ENCODE data around the gene DUSP7. TPM values are rescaled to one million over a fixed set of nuclear protein-coding genes. Genes with fewer than 3 reads are reported as not detected.

The DUSP7 gene, protein sequence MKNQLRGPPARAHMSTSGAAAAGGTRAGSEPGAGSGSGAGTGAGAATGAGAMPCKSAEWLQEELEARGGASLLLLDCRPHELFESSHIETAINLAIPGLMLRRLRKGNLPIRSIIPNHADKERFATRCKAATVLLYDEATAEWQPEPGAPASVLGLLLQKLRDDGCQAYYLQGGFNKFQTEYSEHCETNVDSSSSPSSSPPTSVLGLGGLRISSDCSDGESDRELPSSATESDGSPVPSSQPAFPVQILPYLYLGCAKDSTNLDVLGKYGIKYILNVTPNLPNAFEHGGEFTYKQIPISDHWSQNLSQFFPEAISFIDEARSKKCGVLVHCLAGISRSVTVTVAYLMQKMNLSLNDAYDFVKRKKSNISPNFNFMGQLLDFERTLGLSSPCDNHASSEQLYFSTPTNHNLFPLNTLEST
- 7.7 TPM for total RNA-seq
- polyA plus RNA-seq = 6.3 TPM
- long read RNA-seq, donor 1 = 0 reads
- long read RNA-seq, donor 2, transcript DUSP7-202 (3 exons, 3,340 nt) = major isoform, 6 of 8 reads
- long read RNA-seq, donor 2, partial matches to known transcripts = 0 of 8 reads
- long read RNA-seq, donor 2, other reads (novel, unspliced or antisense) = 0 of 8 reads
- long read RNA-seq, donor 3, partial matches to known transcripts = 0 of 5 reads
- long read RNA-seq, donor 3, other reads (novel, unspliced or antisense) = 0 of 5 reads
- long read RNA-seq, donor 4, partial matches to known transcripts = 0 of 3 reads
- long read RNA-seq, donor 4, other reads (novel, unspliced or antisense) = 0 of 3 reads
- long read RNA-seq, donor 5, partial matches to known transcripts = 0 of 1 reads
- long read RNA-seq, donor 5, other reads (novel, unspliced or antisense) = 0 of 1 reads
- long read RNA-seq, donor 6, partial matches to known transcripts = 0 of 3 reads
- long read RNA-seq, donor 6, other reads (novel, unspliced or antisense) = 0 of 3 reads
- long read RNA-seq, donor 7, partial matches to known transcripts = 0 of 3 reads
- long read RNA-seq, donor 7, other reads (novel, unspliced or antisense) = 0 of 3 reads
- long read RNA-seq, donor 8 = 0 reads
- long read RNA-seq, donor 9, partial matches to known transcripts = 0 of 3 reads
- long read RNA-seq, donor 9, other reads (novel, unspliced or antisense) = 0 of 3 reads
- long read RNA-seq, donor 10, partial matches to known transcripts = 6 of 11 reads
- long read RNA-seq, donor 10, other reads (novel, unspliced or antisense) = 0 of 11 reads

DNA sequence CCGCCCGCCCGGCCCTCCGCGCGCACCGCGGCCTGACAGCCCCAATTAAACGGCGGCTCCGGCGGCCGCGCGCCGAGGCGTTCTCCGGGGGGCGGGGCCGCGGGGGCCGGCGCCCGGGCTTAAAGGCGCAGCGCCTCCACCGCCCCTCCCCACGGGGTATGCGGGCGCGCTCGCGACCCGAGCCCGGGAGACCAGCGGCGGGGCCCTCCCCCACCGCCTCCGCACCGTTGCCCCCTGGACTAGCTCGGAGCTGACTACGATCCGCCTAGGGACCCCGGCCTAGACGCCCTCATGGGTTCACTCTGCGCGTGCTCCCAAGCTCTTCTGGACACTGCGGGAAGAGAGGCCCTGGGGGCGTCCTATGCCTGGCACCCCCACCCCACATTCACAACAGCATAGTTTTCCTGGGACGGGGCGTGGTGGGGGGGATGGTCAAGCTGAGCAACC, at the start of gene DUSP7:
Gene DUSP7 (minus strand): TSS at position 51 of the 447 bp plus-strand sequence. CDS start 205 bp downstream, outside the sequence.
- H3K4me1 ChIP-seq (ENCODE audit: control insufficient read depth in 2 of 2, insufficient read depth in 2 of 2, low read length in 2 of 2) = peaks cover 27 to 53% of the 10 kb centered on the region in 2 donors
- peak within 1 kb of the TSS; percentile 88 to 92 for H3K27ac ChIP-seq (ENCODE audit: low read depth in 1 of 2, low read length in 1 of 2)
- peak within 1 kb of the TSS; percentile 72 to 75 for H3K4me3 ChIP-seq (ENCODE audit: low read length in 2 of 2)
- no peaks in the 10 kb centered on the region for H3K27me3 ChIP-seq (ENCODE audit: control insufficient read depth in 2 of 2, insufficient read depth in 1 of 2, low read length in 1 of 2)
- peaks cover 11 to 16% of the 10 kb centered on the region in 2 donors for H3K36me3 ChIP-seq (ENCODE audit: control insufficient read depth in 2 of 2, insufficient read depth in 2 of 2, low read length in 1 of 2)
- WGBS = under 1% methylated on average over 51 of the region's 51 CpGs
- DNase-seq (ENCODE audit: low read depth in 6 of 9, low spot score in 9 of 9) = peak in 7 of 9 donors; percentile 43 to 88 (median 68)
- H3K9me3 ChIP-seq (ENCODE audit: control insufficient read depth in 2 of 2, insufficient read depth in 1 of 2, low read length in 1 of 2) = peaks cover 0 to 7% of the 10 kb centered on the region in 2 donors

DNA sequence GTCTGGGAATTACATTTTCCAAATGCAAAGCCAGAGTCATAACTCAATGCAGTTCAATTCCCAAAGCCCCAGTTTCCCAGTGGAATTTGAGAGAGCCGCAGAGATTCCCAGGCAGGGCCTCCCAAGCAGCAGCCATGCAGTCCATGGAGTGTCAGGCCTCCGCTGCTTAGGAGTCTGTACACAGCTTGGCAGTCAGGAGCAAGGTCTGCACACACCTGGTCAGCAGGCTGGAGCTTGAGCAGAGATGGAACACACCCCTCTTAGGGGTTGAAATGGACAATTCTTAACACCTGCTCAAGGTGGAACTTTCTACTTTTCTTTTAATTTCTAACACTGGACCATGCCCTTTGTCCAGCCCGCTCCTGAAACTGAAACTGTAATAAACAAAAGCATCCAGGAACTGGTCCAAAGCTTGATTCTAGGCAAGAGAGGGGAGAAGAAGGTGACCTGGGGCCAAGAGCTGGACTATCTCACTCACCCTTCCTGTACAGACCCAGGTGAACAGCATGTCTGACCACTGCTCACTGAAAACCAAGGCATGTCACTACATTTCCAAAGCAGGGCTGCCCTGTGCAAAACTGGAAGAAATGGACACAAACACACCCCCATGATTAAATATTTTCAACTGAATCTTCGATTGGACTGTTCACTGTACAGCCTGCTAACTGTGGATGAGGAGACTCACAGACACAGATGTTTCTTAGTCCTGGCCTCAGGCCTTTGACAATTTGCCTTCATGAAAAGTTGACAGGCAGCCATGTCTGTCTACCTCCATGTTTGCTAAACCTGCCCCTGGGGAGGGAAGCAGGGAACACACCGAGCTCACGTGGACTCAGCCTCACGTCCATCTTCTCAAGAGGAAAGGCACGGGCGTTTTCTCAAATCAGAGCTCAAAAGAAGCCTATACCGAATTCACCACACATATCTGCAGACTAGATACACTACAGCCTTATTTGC, 48.6 kb upstream of the DUSP7 start:
- no peak for DNase-seq (ENCODE audit: low read depth in 6 of 9, low spot score in 9 of 9)
- 98% methylated on average over 10 of the region's 10 CpGs for WGBS

DNA sequence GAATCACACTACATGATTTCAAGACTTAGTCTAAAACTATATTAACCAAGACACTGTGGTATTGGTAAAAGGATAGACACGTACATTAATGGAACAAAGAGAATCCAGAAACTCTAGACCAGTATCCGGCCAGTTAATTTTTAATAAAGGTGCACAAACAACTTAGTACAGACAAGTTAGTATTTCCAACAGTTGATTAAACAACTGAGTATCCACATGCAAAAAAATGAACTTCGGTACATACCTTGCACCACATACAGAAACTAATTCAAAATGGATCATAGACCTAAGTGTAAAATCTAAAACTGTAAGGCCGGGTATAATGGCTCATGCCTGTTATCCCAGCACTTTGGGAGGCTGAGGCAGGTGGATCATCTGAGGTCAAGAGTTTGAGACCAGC, 46.6 kb upstream of the DUSP7 start:
- H3K27ac ChIP-seq (ENCODE audit: low read depth in 1 of 2, low read length in 1 of 2) = no peak overlapping the region
- H3K9me3 ChIP-seq (ENCODE audit: control insufficient read depth in 2 of 2, insufficient read depth in 1 of 2, low read length in 1 of 2) = peaks cover 0 to 3% of the 10 kb centered on the region in 2 donors
- no peak overlapping the region for H3K4me3 ChIP-seq (ENCODE audit: low read length in 2 of 2)
- peaks cover 9 to 15% of the 10 kb centered on the region in 2 donors for H3K36me3 ChIP-seq (ENCODE audit: control insufficient read depth in 2 of 2, insufficient read depth in 2 of 2, low read length in 1 of 2)
- peaks cover 0 to 5% of the 10 kb centered on the region in 2 donors for H3K4me1 ChIP-seq (ENCODE audit: control insufficient read depth in 2 of 2, insufficient read depth in 2 of 2, low read length in 2 of 2)
- 97% methylated on average over 4 of the region's 4 CpGs for whole genome bisulfite sequencing
- no peaks in the 10 kb centered on the region for H3K27me3 ChIP-seq (ENCODE audit: control insufficient read depth in 2 of 2, insufficient read depth in 1 of 2, low read length in 1 of 2)
- DNase-seq (ENCODE audit: low read depth in 6 of 9, low spot score in 9 of 9) = no peak

More for the DNA sequence above, 48.6 kb upstream of the DUSP7 start:
- H3K4me3 ChIP-seq (ENCODE audit: low read length in 2 of 2) = no peak overlapping the region
- no peak overlapping the region for H3K27ac ChIP-seq (ENCODE audit: low read depth in 1 of 2, low read length in 1 of 2)
- no peaks in the 10 kb centered on the region for H3K27me3 ChIP-seq (ENCODE audit: control insufficient read depth in 2 of 2, insufficient read depth in 1 of 2, low read length in 1 of 2)
- H3K9me3 ChIP-seq (ENCODE audit: control insufficient read depth in 2 of 2, insufficient read depth in 1 of 2, low read length in 1 of 2) = peaks cover 0 to 3% of the 10 kb centered on the region in 2 donors
- peaks cover 10 to 13% of the 10 kb centered on the region in 2 donors for H3K36me3 ChIP-seq (ENCODE audit: control insufficient read depth in 2 of 2, insufficient read depth in 2 of 2, low read length in 1 of 2)
- peaks cover 0 to 15% of the 10 kb centered on the region in 2 donors for H3K4me1 ChIP-seq (ENCODE audit: control insufficient read depth in 2 of 2, insufficient read depth in 2 of 2, low read length in 2 of 2)

DNA sequence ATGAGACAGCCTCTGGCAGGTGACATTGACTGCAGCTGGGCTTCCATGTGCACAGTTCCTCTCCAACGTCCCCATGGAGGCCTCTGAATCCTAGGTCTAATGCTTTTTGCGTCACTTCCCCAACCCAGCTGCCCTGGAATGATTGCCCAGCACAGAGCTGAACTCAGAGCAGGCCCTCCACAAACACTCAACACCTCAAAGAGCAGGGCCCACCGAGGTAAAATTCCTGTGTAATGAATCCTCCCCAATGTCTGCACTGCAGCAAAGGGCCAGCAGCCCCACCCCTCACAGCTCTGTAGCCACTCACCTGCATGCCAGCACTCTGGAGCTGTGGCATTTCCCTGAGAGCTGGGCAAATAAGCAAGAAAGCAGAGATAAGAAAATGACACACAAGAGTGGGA, 42.6 kb upstream of the DUSP7 start:
- peaks cover 16 to 23% of the 10 kb centered on the region in 2 donors for H3K36me3 ChIP-seq (ENCODE audit: control insufficient read depth in 2 of 2, insufficient read depth in 2 of 2, low read length in 1 of 2)
- H3K4me1 ChIP-seq (ENCODE audit: control insufficient read depth in 2 of 2, insufficient read depth in 2 of 2, low read length in 2 of 2) = peaks cover 0 to 5% of the 10 kb centered on the region in 2 donors
- WGBS = 96% methylated on average over 3 of the region's 3 CpGs
- DNase-seq (ENCODE audit: low read depth in 6 of 9, low spot score in 9 of 9) = no peak
- H3K27me3 ChIP-seq (ENCODE audit: control insufficient read depth in 2 of 2, insufficient read depth in 1 of 2, low read length in 1 of 2) = no peaks in the 10 kb centered on the region
- H3K27ac ChIP-seq (ENCODE audit: low read depth in 1 of 2, low read length in 1 of 2) = no peak overlapping the region
- peaks cover 0 to 3% of the 10 kb centered on the region in 2 donors for H3K9me3 ChIP-seq (ENCODE audit: control insufficient read depth in 2 of 2, insufficient read depth in 1 of 2, low read length in 1 of 2)
- H3K4me3 ChIP-seq (ENCODE audit: low read length in 2 of 2) = no peak overlapping the region

DNA sequence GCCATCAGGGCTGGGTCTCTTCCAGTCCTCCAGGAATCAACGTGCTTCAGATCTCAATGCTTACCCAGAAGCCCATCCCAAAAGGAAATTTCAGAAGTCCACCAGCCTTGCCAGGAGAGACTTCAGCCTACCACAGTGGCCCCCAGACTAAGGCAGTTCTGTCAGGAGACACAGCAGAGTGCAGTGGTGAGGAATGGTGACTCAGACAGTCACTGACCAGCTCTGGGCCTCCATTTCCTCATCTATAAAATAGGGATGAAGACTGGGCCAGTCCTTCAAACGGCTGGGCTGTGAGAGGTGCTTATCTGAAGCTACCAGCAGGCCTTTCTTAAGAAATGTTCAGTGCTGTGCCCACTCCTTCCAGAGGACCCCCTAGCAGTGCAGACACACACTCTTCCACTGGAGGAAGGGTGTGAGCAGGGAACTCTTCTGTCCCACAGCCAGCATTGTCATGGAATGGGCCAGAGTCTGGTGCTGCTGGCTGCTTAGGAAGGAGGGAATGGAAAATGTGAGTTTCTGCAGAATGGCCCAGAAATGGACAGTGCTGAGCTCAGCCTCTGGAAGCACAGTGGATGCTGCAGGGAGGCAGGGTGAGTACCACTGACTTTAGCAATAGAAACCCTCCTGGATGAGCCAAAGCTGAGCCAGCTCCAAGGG, 41.6 kb upstream of the DUSP7 start:
- Histone ChIP-seq H3K9me3 (ENCODE audit: control insufficient read depth in 2 of 2, insufficient read depth in 1 of 2, low read length in 1 of 2) (peaks cover 0 to 3% of the 10 kb centered on the region in 2 donors), H3K27me3 (ENCODE audit: control insufficient read depth in 2 of 2, insufficient read depth in 1 of 2, low read length in 1 of 2) (no peaks in the 10 kb centered on the region), H3K27ac (ENCODE audit: low read depth in 1 of 2, low read length in 1 of 2) (no peak overlapping the region), H3K4me3 (ENCODE audit: low read length in 2 of 2) (no peak overlapping the region), H3K36me3 (ENCODE audit: control insufficient read depth in 2 of 2, insufficient read depth in 2 of 2, low read length in 1 of 2) (peaks cover 19 to 31% of the 10 kb centered on the region in 2 donors), H3K4me1 (ENCODE audit: control insufficient read depth in 2 of 2, insufficient read depth in 2 of 2, low read length in 2 of 2) (peaks cover 0 to 5% of the 10 kb centered on the region in 2 donors)
- WGBS = 99% methylated on average over 2 of the region's 2 CpGs
- no peak for DNase-seq (ENCODE audit: low read depth in 6 of 9, low spot score in 9 of 9)

DNA sequence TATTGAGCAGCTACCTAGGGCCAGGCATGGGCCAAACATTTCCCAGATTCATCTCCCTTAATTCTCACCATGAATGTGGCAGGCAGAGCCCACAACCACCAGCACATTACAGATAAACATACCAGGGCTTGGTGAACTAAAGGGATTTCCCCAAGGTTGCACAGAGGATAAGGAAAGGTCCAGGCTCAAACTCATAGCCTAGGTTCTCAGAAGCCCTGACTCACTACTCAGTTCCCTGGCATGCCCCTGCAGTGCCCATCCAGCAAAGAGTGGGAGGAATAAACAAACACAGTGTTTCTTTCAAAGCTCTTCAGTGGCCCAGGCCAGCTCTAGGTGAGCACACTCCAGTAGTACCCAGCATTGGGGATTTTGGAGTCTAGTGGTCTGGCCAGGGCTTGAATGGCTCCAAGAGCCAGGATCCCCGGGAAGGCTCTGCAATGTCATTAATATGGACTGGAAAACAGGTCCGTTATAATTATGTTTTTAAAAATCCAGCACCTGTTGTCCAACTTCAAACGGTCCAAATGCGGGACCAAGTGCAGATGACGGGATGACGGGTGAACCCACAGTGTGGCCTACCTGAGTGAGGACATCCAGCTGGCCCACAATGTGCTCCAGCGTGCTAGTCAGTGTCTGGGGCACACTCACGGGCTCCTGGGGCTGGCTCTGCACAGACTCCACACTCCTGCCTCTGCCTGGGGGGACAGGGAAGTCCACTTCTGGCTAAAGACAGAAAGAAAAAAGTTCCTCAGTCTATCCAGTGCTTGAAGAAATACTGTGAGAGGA, 39.8 kb upstream of the DUSP7 start:
- Histone ChIP-seq H3K36me3 (ENCODE audit: control insufficient read depth in 2 of 2, insufficient read depth in 2 of 2, low read length in 1 of 2) (peaks cover 27 to 34% of the 10 kb centered on the region in 2 donors), H3K27ac (ENCODE audit: low read depth in 1 of 2, low read length in 1 of 2) (no peak overlapping the region), H3K9me3 (ENCODE audit: control insufficient read depth in 2 of 2, insufficient read depth in 1 of 2, low read length in 1 of 2) (peaks cover 0 to 5% of the 10 kb centered on the region in 2 donors), H3K27me3 (ENCODE audit: control insufficient read depth in 2 of 2, insufficient read depth in 1 of 2, low read length in 1 of 2) (no peaks in the 10 kb centered on the region), H3K4me1 (ENCODE audit: control insufficient read depth in 2 of 2, insufficient read depth in 2 of 2, low read length in 2 of 2) (peaks cover 0 to 5% of the 10 kb centered on the region in 2 donors), H3K4me3 (ENCODE audit: low read length in 2 of 2) (no peak overlapping the region)
- DNase-seq (ENCODE audit: low read depth in 6 of 9, low spot score in 9 of 9) = no peak
- WGBS = 98% methylated on average over 8 of the region's 8 CpGs

Data from thymus (tissue), 14 donors.